ENCODE data around the gene CMPK2. TPM values are rescaled to one million over a fixed set of nuclear protein-coding genes. Genes with fewer than 3 reads are reported as not detected.

The CMPK2 gene
- total and polyA plus RNA-seq, 7 donors, result 1.3 to 4.2 (median 1.7) TPM

DNA sequence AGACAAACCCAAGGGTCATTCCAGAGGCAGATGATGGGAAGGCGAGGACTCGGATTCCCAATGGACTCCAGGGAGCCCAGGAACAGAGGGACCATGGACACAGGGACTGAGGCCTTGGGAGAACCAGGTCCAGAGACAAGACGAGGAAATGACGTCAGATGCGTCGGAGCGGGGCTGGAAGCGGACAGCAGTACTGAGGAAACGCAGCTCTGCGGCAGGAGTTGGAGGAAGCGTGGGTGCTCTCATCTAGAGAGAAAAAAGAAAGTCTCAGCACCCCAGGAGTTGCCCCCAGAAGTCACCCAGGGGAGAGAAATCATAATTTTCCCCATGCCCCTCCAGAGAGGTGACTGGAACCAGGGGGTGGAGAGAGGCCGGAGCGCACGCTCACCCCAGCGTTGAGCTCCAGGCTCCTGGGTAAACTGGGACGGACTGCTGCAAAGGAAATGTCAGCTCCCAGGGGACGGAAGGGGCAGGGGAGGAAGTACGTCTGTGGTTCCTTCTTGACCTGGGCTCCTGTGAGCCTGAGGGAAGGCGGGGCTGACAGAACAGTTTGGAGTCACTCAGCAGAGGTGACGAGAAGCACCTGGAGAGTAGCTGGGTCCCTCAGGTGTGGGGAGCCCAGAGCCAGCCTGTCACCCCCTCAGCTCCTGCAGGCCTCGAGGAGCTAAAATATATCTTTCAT lies 44.7 kb downstream of the CMPK2 start:
- Histone ChIP-seq H3K9me3 (no peaks in the 10 kb centered on the region), H3K27ac (no peak overlapping the region), H3K4me3 (no peak overlapping the region), H3K27me3 (ENCODE audit: insufficient read depth in 3 of 3, low read length in 2 of 3) (no peaks in the 10 kb centered on the region), H3K36me3 (ENCODE audit: insufficient read depth in 1 of 2, low read depth in 1 of 2) (no peaks in the 10 kb centered on the region), H3K4me1 (no peaks in the 10 kb centered on the region)
- 85 to 94% (median 87%) methylated on average over 21 of the region's 21 CpGs for WGBS, 3 donors
- no peak for TF ChIP-seq CTCF (IDR thresholded peaks at IDR 0.05)
- intact Hi-C loops (cut with DNase I), result no loop called here
- ATAC-seq (no peak), DNase-seq (no peak)

GRCh38 chr2:6820236-6820635 lies 45.5 kb downstream of the CMPK2 start:
- no peak overlapping the region for H3K27ac ChIP-seq
- DNase-seq, result no peak
- ATAC-seq, result no peak
- WGBS, 3 donors, result 62 to 69% (median 68%) methylated on average over 5 of the region's 5 CpGs
- H3K27me3 ChIP-seq (ENCODE audit: insufficient read depth in 3 of 3, low read length in 2 of 3), result no peaks in the 10 kb centered on the region
- intact Hi-C loops (cut with DNase I), result no loop called here
- no peak overlapping the region for H3K4me3 ChIP-seq
- H3K9me3 ChIP-seq, result no peaks in the 10 kb centered on the region
- no peaks in the 10 kb centered on the region for H3K36me3 ChIP-seq (ENCODE audit: insufficient read depth in 1 of 2, low read depth in 1 of 2)
- TF ChIP-seq CTCF (IDR thresholded peaks at IDR 0.05), result no peak
- H3K4me1 ChIP-seq, result no peaks in the 10 kb centered on the region

DNA sequence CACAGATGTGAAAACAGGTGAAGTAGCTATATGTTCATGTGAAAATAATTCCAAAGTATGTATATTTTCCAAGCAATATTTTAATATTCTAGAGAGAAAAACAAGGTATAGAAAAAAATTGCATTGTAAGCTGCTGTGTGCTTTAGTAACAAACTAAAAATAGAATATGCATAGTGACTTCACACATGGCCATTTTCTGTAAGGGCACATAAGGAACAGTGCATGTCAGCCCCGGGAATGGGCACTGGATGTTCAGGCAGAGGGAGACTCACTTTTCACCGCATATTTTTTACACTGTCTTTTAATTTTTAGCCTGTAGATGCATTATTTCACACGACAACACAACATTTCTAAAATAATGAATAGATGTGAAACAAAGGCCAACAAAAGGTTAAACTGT lies 46.0 kb downstream of the CMPK2 start:
- Histone ChIP-seq H3K36me3 (ENCODE audit: insufficient read depth in 1 of 2, low read depth in 1 of 2) (no peaks in the 10 kb centered on the region), H3K27me3 (ENCODE audit: insufficient read depth in 3 of 3, low read length in 2 of 3) (no peaks in the 10 kb centered on the region), H3K4me3 (no peak overlapping the region), H3K27ac (no peak overlapping the region), H3K9me3 (no peaks in the 10 kb centered on the region), H3K4me1 (no peaks in the 10 kb centered on the region)
- no peak for DNase-seq
- intact Hi-C loops (cut with DNase I), result no loop called here
- TF ChIP-seq CTCF (IDR thresholded peaks at IDR 0.05), result no peak
- no peak for ATAC-seq
- WGBS, 3 donors, result 73 to 79% (median 74%) methylated on average over 3 of the region's 3 CpGs

GRCh38 chr2:6818012-6818411 lies 47.7 kb downstream of the CMPK2 start:
- no peak overlapping the region for H3K4me3 ChIP-seq
- ATAC-seq (no peak), DNase-seq (no peak)
- H3K9me3 ChIP-seq, result no peaks in the 10 kb centered on the region
- no peaks in the 10 kb centered on the region for H3K27me3 ChIP-seq (ENCODE audit: insufficient read depth in 3 of 3, low read length in 2 of 3)
- no peak for TF ChIP-seq CTCF (IDR thresholded peaks at IDR 0.05)
- 64 to 72% (median 65%) methylated on average over 5 of the region's 5 CpGs for WGBS, 3 donors
- H3K4me1 ChIP-seq, result no peaks in the 10 kb centered on the region
- H3K36me3 ChIP-seq (ENCODE audit: insufficient read depth in 1 of 2, low read depth in 1 of 2), result no peaks in the 10 kb centered on the region
- intact Hi-C loops (cut with DNase I), result no loop called here
- no peak overlapping the region for H3K27ac ChIP-seq

- H3K4me1 ChIP-seq, result no peaks in the 10 kb centered on the region
- ATAC-seq (no peak), DNase-seq (no peak)
- peaks cover 0 to 13% (median 0%) of the 10 kb centered on the region in 3 donors for H3K27me3 ChIP-seq (ENCODE audit: insufficient read depth in 3 of 3, low read length in 2 of 3)
- no peak overlapping the region for H3K27ac ChIP-seq
- intact Hi-C loops (cut with DNase I), result no loop called here
- WGBS, 3 donors, result 89 to 94% (median 89%) methylated on average over 5 of the region's 5 CpGs
- no peak overlapping the region for H3K4me3 ChIP-seq
- no peaks in the 10 kb centered on the region for H3K36me3 ChIP-seq (ENCODE audit: insufficient read depth in 1 of 2, low read depth in 1 of 2)
- no peaks in the 10 kb centered on the region for H3K9me3 ChIP-seq
- no peak for TF ChIP-seq CTCF (IDR thresholded peaks at IDR 0.05)
Measured at GRCh38 chr2:6814869-6815268, 50.8 kb downstream of the CMPK2 start.
